Liver (tissue), 9 donors: Measurements from ENCODE around the gene SAP30. TPM values are rescaled to one million over a fixed set of nuclear protein-coding genes. Genes with fewer than 3 reads are reported as not detected.

Source experiments
- DNase-seq: peaks from one replicate; pipeline ENCODE4 v3.0.0-alpha.2; 2017; ENCODE audit warnings: low spot score
- H3K27ac ChIP-seq, 2 donors: one replicate each; pipeline ENCODE4 v1.7.0; 2013; ENCODE audit warnings: inconsistent platforms in 2 of 2, low read length in 2 of 2, control low read depth in 1 of 2, low read depth in 1 of 2, mild to moderate bottlenecking in 1 of 2
- H3K27me3 ChIP-seq, 4 donors: one replicate each; pipeline versions ENCODE4 v1.6.1 to v1.7.0; 2013; ENCODE audit warnings: low read length in 3 of 4, inconsistent platforms in 1 of 4, mild to moderate bottlenecking in 1 of 4, moderate library complexity in 1 of 4; ENCODE audit not compliant: control insufficient read depth in 4 of 4, insufficient read depth in 4 of 4
- H3K36me3 ChIP-seq, 4 donors: one replicate each; pipeline versions ENCODE4 v1.6.1 to v1.7.0; 2013; ENCODE audit warnings: low read length in 3 of 4, mild to moderate bottlenecking in 3 of 4, low read depth in 1 of 4, moderate library complexity in 1 of 4; ENCODE audit not compliant: control insufficient read depth in 4 of 4, insufficient read depth in 3 of 4
- H3K4me1 ChIP-seq, 4 donors: one replicate each; pipeline versions ENCODE4 v1.6.1 to v1.7.0; 2013; ENCODE audit warnings: low read length in 3 of 4, mild to moderate bottlenecking in 3 of 4, moderate library complexity in 1 of 4; ENCODE audit not compliant: control insufficient read depth in 4 of 4, insufficient read depth in 4 of 4
- H3K4me3 ChIP-seq, 3 donors: one replicate each; pipeline versions ENCODE4 v1.6.1 to v1.7.0; 2013; ENCODE audit warnings: low read length in 3 of 3, control low read depth in 1 of 3, low read depth in 1 of 3, mild to moderate bottlenecking in 1 of 3
- H3K9ac ChIP-seq, 2 donors: one replicate each; pipeline ENCODE4 v1.7.0; 2013; ENCODE audit warnings: low read length in 2 of 2, mild to moderate bottlenecking in 2 of 2, moderate library complexity in 2 of 2, control low read depth in 1 of 2, low read depth in 1 of 2
- H3K9me3 ChIP-seq, 4 donors: one replicate each; pipeline versions ENCODE4 v1.6.1 to v1.7.0; 2013; ENCODE audit warnings: low read length in 3 of 4; ENCODE audit not compliant: control insufficient read depth in 4 of 4
- ATF3 ChIP-seq: IDR thresholded peaks from 2 replicates; pipeline ENCODE4 v1.6.1; 2016; ENCODE audit warnings: antibody characterized with exemption
- FOXA1 ChIP-seq: IDR thresholded peaks from 2 replicates; pipeline ENCODE4 v1.6.1; 2016; ENCODE audit warnings: antibody characterized with exemption
- FOXA2 ChIP-seq: IDR thresholded peaks from 2 replicates; pipeline ENCODE4 v1.6.1; 2016; ENCODE audit warnings: antibody characterized with exemption
- HNF4G ChIP-seq: IDR thresholded peaks from 2 replicates; pipeline ENCODE4 v1.6.1; 2016; ENCODE audit warnings: antibody characterized with exemption
- JUND ChIP-seq, 2 donors: IDR thresholded peaks; 2 replicates each; pipeline ENCODE4 v1.6.1; 2016; ENCODE audit warnings: antibody characterized with exemption in 2 of 2
- MAX ChIP-seq: IDR thresholded peaks from 2 replicates; pipeline ENCODE4 v1.6.1; 2016; ENCODE audit warnings: antibody characterized with exemption
- NR2F2 ChIP-seq: IDR thresholded peaks from 2 replicates; pipeline ENCODE4 v1.6.1; 2016; ENCODE audit warnings: antibody characterized with exemption
- RAD21 ChIP-seq, 2 donors: IDR thresholded peaks; 2 replicates each; pipeline ENCODE4 v1.6.1; 2016; ENCODE audit warnings: antibody characterized with exemption in 2 of 2, mild to moderate bottlenecking in 2 of 2
- RXRA ChIP-seq, 2 donors: IDR thresholded peaks; 2 replicates each; pipeline ENCODE4 v1.6.1; 2017 to 2018; ENCODE audit warnings: antibody characterized with exemption in 2 of 2, mild to moderate bottlenecking in 1 of 2
- SP1 ChIP-seq: IDR thresholded peaks from 2 replicates; pipeline ENCODE4 v1.6.1; 2018; ENCODE audit warnings: antibody characterized with exemption, mild to moderate bottlenecking
- TAF1 ChIP-seq: conservative IDR thresholded peaks from 2 replicates; pipeline ENCODE4 v1.6.1; 2016; ENCODE audit warnings: antibody characterized with exemption, mild to moderate bottlenecking
- YY1 ChIP-seq: IDR thresholded peaks from 2 replicates; pipeline ENCODE4 v1.6.1; 2016; ENCODE audit warnings: antibody characterized with exemption, mild to moderate bottlenecking
- ZBTB33 ChIP-seq: IDR thresholded peaks from 2 replicates; pipeline ENCODE4 v1.6.1; 2016; ENCODE audit warnings: antibody characterized with exemption
- whole genome bisulfite sequencing: extraction: QIAGEN DNeasy Blood & Tissue Kit; methylation state at CpG from one replicate; pipeline ENCODE4 v1.1.7; 2013; 5-methylcytosine and 5-hydroxymethylcytosine counted together
- polyA plus RNA-seq, 2 donors: library from polyadenylated mRNA; stranded (reverse) in 1 of 2; unstranded in 1 of 2; fragments of 200-250 nt in 1 of 2; fragments of >200 nt in 1 of 2; fragmentation: Nextera tagmentation in 1 of 2; extraction: Ambion mirVana in 1 of 2; gene quantifications; one replicate each; pipeline versions ENCODE4 v1.2.1 to v1.2.3, GENCODE V29; 2013 to 2015
- total RNA-seq, 2 donors: library from RNA; depleted of rRNA; stranded (reverse); fragments of >200 nt; gene quantifications; one replicate each; pipeline ENCODE4 v1.2.3, GENCODE V29; 2014
- TF ChIP-seq, protein P1 (sequence below): IDR thresholded peaks from 2 replicates; pipeline ENCODE4 v1.6.1; 2016; ENCODE audit warnings: antibody characterized with exemption, mild to moderate bottlenecking
- donor health status: healthy.
- donor health status: healthy.
- donor health status: healthy.
- donor health status: healthy.
- donor health status: healthy.

Gene SAP30
- total and polyA plus RNA-seq, 4 donors = 1.3 to 10.0 (median 3.7) TPM

- WGBS = 90% methylated on average over 2 of the region's 2 CpGs
- Histone ChIP-seq H3K9me3 (no peaks in the 10 kb centered on the region), H3K4me3 (no peak overlapping the region), H3K36me3 (no peaks in the 10 kb centered on the region), H3K27me3 (no peaks in the 10 kb centered on the region), H3K4me1 (no peaks in the 10 kb centered on the region), H3K27ac (no peak overlapping the region), H3K9ac (no peak overlapping the region)
- TF ChIP-seq FOXA1 = no peak
- TF ChIP-seq TAF1 = no peak
- no peak for TF ChIP-seq NR2F2
- no peak for TF ChIP-seq ZBTB33
- DNase-seq = no peak
Observed at GRCh38 chr4:173346074-173346473, 24.7 kb upstream of the SAP30 start.

DNA sequence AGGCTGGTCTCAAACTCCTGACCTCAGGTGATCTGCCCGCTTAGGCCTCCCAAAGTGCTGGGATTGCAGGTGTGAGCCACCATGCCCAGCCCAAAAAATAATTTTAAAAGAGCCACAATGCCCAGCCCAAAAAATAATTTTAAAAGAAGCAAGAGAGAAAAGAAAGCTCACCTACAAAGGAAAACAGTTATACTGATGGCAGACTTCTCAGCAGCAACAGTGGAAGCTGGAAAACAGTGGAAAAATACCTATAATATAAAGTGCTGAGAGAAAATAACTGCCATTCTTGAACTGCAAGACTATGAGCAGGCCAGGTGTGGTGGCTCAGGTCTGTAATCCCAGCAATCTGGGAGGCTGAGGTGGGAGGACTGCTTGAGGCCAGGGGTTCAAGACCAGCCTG lies 23.3 kb upstream of the SAP30 start:
- TF ChIP-seq YY1 = no peak
- TF ChIP-seq, protein P1, sequence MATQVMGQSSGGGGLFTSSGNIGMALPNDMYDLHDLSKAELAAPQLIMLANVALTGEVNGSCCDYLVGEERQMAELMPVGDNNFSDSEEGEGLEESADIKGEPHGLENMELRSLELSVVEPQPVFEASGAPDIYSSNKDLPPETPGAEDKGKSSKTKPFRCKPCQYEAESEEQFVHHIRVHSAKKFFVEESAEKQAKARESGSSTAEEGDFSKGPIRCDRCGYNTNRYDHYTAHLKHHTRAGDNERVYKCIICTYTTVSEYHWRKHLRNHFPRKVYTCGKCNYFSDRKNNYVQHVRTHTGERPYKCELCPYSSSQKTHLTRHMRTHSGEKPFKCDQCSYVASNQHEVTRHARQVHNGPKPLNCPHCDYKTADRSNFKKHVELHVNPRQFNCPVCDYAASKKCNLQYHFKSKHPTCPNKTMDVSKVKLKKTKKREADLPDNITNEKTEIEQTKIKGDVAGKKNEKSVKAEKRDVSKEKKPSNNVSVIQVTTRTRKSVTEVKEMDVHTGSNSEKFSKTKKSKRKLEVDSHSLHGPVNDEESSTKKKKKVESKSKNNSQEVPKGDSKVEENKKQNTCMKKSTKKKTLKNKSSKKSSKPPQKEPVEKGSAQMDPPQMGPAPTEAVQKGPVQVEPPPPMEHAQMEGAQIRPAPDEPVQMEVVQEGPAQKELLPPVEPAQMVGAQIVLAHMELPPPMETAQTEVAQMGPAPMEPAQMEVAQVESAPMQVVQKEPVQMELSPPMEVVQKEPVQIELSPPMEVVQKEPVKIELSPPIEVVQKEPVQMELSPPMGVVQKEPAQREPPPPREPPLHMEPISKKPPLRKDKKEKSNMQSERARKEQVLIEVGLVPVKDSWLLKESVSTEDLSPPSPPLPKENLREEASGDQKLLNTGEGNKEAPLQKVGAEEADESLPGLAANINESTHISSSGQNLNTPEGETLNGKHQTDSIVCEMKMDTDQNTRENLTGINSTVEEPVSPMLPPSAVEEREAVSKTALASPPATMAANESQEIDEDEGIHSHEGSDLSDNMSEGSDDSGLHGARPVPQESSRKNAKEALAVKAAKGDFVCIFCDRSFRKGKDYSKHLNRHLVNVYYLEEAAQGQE = no peak
- no peak for TF ChIP-seq FOXA1
- no peak for TF ChIP-seq MAX
- TF ChIP-seq HNF4G = no peak
- no peak for TF ChIP-seq JUND (IDR thresholded peaks at IDR 0.05)
- TF ChIP-seq ATF3 = no peak
- TF ChIP-seq TAF1 = no peak
- no peak for TF ChIP-seq RXRA (IDR thresholded peaks at IDR 0.05)
- TF ChIP-seq RAD21 (IDR thresholded peaks at IDR 0.05) = no peak
- TF ChIP-seq ZBTB33 = no peak
- TF ChIP-seq FOXA2 = no peak
- TF ChIP-seq SP1 = no peak
- DNase-seq = no peak
- H3K27me3 ChIP-seq = no peaks in the 10 kb centered on the region
- no peak overlapping the region for H3K27ac ChIP-seq
- no peaks in the 10 kb centered on the region for H3K36me3 ChIP-seq
- H3K4me3 ChIP-seq = no peak overlapping the region
- H3K9ac ChIP-seq = no peak overlapping the region
- WGBS = 98% methylated on average over 1 of the region's 1 CpG
- no peaks in the 10 kb centered on the region for H3K9me3 ChIP-seq
- no peaks in the 10 kb centered on the region for H3K4me1 ChIP-seq
